GM18517 (cell line): Measurements from ENCODE around the gene SLC39A3.

ENCODE experiments used
- ATAC-seq: cut with Tn5 transposase; IDR thresholded peaks from one replicate; pipeline ENCODE4 v1.9.1; 2021; ENCODE audit warnings: mild to moderate bottlenecking, moderate library complexity; ENCODE audit not compliant: unreplicated experiment

Gene SLC39A3

GRCh38 chr19:2768365-2769132 is 28.7 kb upstream of the SLC39A3 start:
- no peak for ATAC-seq

DNA sequence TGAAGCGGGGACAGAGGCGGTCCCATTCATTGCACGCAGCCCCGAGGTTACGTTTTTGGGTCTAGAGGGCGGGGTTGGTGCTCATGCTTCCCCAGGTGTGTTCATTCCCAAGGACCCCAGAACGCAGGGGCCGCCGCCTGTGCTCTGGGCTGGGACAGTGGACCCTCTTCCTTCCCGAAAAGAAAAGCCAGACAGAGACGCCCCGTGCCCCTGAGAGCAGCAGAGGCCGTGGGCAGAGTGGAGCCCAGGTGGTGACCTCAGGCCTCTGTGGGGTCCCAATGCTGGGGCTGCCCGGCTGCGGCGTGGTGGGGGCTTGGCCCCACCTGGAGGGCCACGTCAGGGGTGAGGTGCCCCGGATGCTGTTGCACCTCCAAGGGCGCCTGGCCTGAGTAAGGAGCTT is 27.9 kb upstream of the SLC39A3 start:
- no peak for ATAC-seq

DNA sequence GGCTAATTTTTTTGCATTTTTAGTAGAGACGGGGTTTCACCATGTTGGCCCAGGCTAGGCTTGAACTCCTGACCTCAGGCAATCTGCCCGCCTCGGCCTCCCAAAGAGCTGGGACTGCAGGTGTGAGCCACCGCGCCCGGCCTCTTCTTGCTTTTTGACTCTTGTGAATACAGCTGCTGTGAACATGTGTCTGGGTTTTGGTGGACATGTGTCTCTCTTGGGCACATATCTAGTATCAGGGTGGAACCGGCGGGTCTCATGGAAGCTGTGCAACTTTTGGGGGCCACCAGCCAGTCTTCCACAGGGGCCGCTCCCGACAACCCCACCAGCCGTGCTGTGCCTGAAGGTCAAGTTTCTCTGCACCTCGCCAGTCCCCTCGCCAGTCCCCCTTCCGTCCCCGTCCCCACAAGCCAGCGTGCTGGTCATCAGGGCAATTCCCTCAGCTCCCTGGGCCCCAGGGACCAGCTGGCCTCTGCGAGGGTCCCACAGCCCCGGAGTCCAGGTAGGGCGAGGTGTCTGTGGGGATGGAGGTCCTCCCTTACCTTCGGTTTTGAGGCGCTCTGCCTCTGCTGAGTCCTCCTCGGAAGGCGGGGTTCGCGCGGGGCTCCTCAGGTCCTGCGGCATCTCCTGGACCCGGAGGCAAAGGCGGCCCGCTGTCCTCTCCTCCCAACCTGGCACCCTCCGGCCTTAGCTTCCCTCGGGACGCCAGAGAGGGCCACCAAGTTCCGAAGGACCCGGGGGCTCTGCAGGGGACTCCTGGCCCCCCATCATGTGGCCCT is 27.0 kb upstream of the SLC39A3 start:
- ATAC-seq, result no peak

DNA sequence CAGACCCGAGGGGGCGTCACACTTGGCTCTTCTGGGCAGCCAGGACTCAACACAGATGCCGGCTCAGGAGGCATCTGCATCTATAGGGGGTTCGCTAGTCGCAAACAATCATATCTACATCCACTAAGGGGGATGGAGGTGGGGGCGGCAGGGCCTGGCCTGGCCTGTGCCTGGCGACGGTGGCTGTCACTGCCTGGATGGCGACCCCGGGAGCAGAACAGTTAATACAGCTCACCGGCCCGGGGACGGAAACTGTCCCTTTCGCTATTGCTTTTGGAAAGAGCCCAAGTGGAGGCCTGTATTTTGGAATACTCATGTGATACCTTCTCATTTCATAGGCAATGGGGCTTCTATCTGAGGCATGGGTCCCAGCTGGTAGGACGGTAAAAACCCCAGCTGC is 25.6 kb upstream of the SLC39A3 start:
- ATAC-seq, result no peak

GRCh38 chr19:2764945-2765344 is 25.1 kb upstream of the SLC39A3 start:
- ATAC-seq, result no peak

- no peak for ATAC-seq
Measured at GRCh38 chr19:2763687-2764086, 23.9 kb upstream of the SLC39A3 start.

DNA sequence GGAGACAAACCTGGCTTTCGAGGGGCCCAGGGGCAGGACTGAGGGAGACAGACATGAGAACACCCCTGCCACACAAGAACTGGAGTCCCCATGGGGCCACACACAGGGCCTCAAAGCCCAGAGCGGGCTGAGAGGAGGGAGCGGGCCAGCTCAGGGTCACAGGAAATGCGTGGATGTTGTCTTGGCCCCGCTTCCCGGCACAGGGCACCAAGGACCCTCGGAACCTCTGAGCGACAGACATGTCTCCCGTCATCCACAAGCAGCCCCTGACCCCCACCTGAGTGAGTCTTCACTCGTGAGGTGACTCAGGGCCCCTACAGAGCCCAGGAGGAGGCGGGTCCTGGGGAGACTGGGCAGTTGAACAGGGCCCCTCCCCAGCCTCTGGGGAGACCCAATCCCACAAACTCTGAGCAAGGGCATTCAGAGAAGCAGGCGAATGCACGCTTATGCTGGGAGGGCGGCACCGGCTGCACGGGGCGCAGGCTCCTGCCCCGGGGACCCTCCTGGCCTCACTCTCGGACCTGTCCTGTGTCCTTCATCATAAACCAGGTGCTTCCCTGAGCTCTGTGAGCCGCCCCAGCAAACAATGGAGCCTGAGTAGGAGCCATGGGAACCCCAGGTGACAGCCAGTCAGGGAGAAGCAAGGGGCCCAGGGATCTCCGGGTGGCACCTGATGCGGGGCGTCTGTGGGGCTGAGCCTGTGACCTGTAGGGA is 23.1 kb upstream of the SLC39A3 start:
- ATAC-seq, result no peak

DNA sequence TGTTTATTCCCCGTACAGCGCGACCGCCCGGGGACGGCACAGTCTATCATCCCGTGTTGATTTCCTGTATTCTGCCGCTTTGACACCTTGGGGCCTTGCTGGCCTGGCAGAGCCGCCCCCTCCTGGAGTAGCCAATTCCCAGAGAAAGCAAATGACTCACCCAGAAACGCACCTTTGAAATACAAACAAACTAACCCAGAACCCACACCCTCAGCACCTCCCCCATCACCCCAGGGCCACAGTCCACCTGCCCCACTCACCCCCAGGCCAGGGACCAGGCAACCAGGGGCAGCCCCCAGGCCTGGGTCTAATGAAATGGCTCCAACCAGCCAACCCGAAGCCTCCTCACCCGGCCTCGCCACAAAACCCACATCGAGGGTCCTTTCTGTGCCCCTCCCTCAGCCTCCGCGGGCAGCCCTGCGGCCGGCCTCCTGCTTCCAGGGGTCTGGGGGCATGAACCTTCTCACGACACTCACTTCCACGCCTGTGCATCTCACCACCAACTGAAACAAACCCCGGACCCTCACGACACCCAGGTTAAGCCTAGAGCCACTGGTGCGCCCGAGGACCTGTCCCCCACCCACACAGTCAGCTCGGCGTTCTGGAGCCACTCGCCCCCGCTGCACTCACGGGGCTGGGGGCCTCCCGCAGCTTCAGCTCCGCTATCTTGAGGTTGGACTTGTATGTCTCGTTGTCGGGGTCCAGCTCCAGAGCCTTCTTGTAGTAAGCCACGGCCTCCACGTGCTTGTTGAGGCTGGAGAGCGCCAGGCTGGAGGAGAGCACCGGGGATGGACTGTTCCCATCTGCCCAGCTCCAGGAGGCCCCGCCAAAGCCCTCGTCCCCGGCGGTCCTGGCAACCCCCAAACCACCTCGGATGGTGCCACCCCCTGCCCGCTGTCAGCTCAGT is 22.3 kb upstream of the SLC39A3 start:
- ATAC-seq, result no peak

DNA sequence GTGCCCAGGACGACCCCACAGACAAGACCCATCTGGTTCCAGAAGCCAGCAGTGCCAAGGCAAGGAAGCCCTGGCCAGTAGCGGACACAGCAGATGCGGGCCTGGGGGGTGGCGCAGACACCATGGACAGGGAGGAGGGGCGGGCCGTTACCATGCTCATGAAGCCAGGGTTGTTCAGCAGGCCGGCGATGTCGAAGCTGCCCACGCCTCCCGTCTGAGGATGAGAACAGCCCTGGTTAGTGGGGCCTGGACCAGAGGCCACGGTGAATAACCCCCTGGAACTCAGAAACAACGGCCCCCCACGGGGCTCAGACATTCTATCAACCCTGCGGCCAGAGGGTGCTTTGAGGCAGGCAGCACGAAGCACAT is 21.5 kb upstream of the SLC39A3 start:
- no peak for ATAC-seq

- ATAC-seq, result no peak
Measured at GRCh38 chr19:2759965-2760364, 20.1 kb upstream of the SLC39A3 start.

DNA sequence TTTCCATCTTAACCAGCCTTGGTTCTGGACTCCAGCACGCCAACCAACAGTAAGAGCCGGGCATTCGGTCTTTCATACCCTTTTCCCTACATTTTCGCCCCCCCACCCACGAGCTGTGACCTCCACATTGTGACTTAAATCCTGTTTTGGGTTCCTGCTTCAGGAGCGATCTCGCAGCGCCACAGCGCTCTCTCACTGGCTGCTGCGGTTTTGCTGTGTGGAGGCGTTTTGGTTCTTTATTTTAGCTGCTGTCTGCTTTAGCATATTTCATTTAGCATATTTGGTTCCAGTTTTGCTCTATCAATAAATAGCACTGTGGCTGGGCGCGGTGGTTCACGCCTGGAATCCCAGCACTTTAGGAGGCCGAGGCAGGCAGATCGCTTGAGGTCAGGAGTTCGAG is 19.5 kb upstream of the SLC39A3 start:
- no peak for ATAC-seq

DNA sequence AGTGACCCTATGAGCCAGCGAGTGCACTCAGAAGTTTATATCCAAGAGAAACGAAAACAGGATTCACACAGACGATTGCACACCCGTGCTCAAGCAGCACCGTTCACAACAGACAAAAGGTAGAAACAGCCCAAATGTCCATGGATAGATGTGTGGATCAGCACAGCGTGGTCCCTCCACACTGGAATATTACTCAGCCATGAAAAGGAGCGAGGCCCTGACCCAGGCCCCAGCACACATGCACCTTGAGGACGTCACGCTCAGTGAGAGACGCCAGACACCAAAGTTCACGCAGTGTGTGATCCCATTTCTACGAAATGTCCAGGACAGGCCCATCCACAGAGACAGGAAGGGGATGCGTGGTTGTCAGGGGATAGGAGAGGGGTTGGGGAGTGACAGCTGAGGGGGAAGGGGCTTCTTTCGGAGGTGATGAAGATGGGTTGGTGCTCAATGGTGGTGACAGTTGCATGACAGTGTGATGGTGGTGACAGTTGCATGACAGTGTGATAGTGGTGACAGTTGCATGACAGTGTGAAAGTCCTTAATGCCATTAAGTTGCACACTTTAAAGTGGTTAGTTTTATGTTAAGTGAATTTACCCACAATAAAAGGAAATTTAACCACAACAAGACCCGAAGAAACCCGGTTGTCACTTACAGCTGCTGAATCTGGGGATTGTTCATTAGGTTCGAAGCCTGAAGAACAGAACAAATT is 18.9 kb upstream of the SLC39A3 start:
- ATAC-seq, result no peak

- no peak for ATAC-seq
Measured at GRCh38 chr19:2756921-2757881, 17.4 kb upstream of the SLC39A3 start.

GRCh38 chr19:2756477-2756876 is 16.7 kb upstream of the SLC39A3 start:
- no peak for ATAC-seq

GRCh38 chr19:2755811-2756210 is 16.0 kb upstream of the SLC39A3 start:
- ATAC-seq, result no peak

DNA sequence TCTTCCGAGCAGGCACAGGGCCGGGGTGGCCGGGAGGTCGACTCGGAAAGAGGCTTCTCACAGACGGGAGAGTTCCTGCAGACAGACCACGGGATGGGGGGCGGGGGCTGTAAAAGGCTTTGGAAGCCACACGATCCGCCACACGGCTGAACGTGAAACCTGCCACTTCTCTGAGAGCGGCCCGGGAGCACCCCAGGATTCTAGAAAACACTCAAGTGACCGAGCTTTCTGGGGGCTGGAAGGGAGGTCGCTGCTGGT is 15.6 kb upstream of the SLC39A3 start:
- ATAC-seq, result no peak

GRCh38 chr19:2754659-2755447 is 15.0 kb upstream of the SLC39A3 start:
- no peak for ATAC-seq

- ATAC-seq, result no peak
Measured at GRCh38 chr19:2751438-2751830, 11.6 kb upstream of the SLC39A3 start.
